Measurements from ENCODE around the gene FARS2.
"Not testable (repeated sequence)": the region's sequence is repeated elsewhere in the genome, so short reads cannot be mapped to it uniquely, and the experiment has no call there.

The FARS2 gene

DNA sequence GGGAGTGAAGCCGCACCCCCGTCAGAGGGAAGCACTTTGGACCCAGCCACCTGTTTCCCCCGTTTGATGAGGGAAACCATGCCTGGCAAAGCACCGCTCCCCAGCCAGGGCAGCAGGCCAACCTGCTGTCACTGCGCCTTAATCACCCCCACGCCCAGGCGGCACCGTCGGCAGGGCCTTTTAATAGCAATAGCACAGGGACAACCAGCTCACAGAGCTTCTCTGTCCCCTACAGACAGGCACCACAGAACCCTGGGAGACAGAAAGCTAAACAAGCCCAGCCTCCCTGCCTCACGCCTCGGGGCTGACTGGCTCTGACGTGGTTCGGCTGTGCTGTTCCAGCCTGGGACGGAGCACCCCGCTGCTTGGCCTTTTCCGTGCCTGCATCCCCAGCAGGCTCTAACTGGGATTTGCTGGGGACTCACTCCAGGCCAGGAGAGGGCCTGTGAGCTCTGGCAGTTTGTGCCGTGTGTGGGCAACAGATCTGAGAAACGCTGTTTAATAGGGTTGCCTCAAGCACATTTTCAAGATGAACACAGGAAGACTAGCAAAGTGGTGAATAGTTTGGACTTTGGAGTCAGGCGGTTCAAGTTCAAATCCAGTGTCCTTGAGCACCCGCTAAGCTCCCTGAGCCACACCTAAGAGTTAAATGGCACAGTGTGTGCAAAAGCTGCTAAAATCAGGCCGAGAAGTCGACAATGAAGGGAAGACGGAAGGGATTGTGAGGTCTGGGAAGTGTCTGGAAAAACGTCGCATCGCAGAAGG lies 521.7 kb downstream of the FARS2 start:
- TF ChIP-seq ZNF274 (IDR thresholded peaks at IDR 0.05; ENCODE audit: low read depth, low read length) = no peak
- H3K4me3 ChIP-seq (ENCODE audit: low read length) = no peak overlapping the region

DNA sequence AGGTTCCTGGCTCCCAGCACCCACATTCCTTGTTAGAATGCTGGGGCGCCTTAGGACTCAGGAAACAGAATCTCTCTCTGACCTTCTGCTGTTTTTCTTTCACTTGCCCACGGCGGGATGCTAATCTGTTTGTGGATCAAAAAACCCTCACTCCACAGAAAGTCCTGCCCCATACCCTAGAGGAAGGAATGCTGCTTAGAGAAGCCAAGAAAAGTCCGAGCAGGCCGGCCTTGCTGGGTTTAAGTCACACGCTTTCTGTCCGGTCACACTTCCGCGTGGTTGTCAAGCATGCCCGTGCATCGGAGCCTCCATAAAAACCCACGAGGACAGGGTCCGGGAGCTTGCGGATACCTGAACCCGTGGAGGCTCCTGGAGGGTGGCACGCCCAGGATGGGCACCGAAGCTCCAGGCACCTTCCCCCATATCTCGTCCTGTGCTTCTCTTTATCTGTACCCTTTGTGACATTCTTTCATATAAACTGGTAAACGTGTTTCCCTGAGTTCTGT lies 522.3 kb downstream of the FARS2 start:
- no peak overlapping the region for H3K4me3 ChIP-seq (ENCODE audit: low read length)
- TF ChIP-seq ZNF274 (IDR thresholded peaks at IDR 0.05; ENCODE audit: low read depth, low read length) = no peak

DNA sequence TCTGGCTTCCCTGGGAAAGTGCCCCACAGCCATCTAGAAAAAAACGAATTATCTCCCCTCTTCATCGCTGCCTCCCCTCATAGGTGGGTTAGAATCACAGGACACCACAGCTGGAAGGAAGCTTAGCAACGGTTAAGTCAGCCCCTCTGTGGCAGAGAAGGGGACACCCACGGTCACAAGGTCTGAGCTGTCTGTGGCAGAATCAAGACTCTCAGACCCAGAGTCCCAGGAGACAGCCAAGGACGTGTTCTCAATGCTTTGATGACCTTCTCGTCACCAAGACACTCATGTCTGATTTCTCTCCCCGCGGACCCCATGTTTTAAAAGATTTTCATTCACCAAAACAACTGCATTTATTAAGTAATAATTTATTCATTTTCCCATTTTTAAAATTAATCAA lies 523.9 kb downstream of the FARS2 start:
- no peak overlapping the region for H3K4me3 ChIP-seq (ENCODE audit: low read length)
- no peak for TF ChIP-seq ZNF274 (IDR thresholded peaks at IDR 0.05; ENCODE audit: low read depth, low read length)

DNA sequence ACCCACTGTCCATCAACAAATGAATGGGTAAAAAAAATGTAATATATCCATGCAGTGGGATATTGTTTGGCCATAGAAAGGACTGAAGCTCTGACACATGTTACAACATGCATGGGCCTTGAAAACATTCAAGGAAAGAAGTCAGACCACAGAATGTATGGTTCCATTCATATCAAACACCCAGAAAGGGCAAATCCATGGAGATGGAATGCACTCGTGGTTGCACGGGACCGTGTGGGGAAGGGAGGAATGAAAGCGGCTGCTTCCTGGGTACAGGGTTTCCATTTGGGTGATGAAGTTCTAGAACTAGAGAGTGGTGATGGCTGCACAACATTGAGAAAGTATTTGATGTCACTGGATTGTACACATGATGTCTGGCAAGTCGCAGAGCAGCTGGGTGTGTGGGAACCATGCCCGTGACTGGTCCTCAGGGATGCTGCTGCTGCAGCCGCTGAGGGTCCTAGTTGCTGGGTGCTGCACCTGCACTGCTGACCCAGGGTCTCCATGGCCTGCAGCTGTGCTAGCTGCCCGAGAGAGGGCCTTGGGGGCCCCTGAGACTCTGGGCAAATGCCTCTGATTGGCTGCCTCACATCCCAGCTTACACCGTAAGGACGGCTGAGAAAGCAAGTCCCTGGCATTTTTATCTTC lies 525.1 kb downstream of the FARS2 start:
- no peak for TF ChIP-seq ZNF274 (IDR thresholded peaks at IDR 0.05; ENCODE audit: low read depth, low read length)
- no peak overlapping the region for H3K4me3 ChIP-seq (ENCODE audit: low read length)

DNA sequence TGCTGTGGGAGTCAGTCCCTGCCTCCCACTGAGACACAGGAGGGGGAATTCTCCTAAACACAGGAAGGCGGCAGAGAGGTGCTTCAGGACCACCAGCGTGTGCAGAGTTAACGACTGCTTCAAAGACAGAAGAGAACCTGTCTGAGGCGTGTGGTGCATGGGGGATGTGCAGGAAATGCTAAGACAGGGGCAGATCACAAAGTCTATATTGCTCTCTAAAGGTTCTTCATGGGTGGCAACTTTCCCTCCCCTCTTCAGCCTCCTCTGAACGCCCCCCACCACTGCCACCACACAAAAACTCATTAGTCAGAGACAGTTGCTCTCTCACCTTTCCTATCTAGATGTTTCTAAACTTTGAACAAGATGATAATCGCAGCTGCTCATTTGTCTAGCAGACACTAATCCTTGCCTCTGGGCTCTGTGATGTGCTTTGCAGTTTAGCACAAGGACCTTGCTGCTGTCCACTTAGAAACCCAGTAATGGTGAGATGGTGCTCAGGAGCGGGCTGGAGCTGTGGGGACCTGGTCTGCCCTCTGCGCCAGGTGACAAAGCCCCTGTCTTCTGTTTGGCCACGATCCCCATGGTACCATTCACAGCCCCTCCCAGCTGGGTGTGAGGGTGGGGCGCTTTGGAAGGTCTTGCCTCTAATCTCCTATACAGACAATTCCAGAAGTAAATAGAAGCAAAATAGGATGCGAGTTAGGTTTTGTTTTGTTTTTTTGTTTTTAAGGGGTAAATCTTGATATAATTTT lies 525.8 kb downstream of the FARS2 start:
- no peak for TF ChIP-seq ZNF274 (IDR thresholded peaks at IDR 0.05; ENCODE audit: low read depth, low read length)
- no peak overlapping the region for H3K4me3 ChIP-seq (ENCODE audit: low read length)

DNA sequence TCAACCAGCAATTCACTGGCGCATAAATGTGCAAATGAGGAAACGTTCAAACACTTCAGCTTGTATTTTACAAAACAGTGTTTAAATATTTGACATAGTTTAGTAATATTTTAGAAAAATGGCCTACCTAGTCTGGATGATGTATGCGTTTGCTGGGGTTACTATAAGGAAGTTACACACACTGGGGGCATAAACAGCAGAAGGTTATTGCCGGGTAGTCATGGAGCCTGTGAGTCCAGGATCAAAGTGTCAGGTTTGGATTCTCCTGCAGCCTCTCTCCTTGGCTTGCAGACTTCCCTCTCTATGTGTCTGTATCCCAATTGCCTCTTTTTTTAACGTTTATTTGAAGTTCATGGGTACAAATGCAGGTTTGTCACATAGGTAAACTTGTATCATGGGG lies 528.1 kb downstream of the FARS2 start:
- not testable (repeated sequence) for H3K4me3 ChIP-seq (ENCODE audit: low read length)

DNA sequence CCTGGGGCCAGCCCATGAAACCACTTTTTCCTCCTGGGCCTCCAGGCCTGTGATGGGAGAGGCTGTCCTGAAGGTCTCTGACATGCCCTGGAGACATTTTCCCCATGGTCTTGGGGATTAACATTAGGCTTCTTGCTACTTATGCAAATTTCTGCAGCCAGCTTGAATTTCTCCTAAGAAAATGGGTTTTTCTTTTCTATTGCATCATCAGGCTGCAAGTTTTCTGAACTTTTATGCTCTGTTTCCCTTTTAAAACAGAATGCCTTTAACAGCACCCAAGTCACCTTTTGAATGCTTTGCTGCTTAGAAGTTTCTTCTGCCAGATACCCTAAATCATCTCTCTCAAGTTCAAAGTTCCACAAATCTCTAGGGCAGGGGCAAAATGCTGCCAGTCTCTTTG lies 535.2 kb downstream of the FARS2 start:
- not testable (repeated sequence) for H3K4me3 ChIP-seq (ENCODE audit: low read length)

DNA sequence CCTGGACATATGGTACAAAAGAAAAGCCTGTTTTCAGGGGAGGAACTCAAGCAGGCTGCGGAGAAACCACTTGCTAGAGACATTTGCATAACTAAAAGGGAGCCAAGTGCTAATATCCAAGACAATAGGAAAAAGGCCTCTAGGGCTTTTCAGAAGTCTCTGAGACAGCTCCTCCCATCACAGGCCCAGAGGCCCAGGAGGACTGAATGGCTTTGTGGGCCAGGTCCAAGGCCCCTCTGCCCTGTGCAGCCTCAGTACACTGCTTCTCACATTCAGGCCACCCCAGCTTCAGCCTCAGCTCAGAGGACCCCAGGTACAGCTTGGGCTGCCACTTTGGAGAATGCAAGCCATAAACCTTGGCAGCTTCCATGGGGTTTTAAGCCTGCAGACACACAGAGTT lies 545.1 kb downstream of the FARS2 start:
- H3K4me3 ChIP-seq (ENCODE audit: low read length) = not testable (repeated sequence)

DNA sequence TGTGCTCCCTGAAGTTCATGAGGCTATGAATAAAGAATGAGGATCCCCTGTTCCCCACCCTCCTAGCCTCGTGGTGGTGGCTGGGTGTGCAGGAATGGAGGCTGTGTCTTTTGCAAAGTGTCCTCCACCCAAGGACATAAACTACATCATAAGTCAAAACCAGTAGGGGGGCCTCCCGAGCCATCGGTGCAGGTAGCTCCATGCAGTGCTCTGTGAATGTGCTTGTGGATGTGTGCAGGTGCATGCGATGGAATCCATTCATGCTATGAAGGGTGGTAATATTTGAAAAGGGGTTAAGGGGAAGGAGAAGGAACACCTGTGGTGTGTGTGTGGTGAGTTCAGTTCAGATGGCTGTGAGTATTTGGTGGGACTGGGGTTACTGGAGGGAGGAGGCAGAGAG lies 548.1 kb downstream of the FARS2 start:
- H3K4me3 ChIP-seq (ENCODE audit: low read length) = no peak overlapping the region
- TF ChIP-seq ZNF274 (IDR thresholded peaks at IDR 0.05; ENCODE audit: low read depth, low read length) = no peak

DNA sequence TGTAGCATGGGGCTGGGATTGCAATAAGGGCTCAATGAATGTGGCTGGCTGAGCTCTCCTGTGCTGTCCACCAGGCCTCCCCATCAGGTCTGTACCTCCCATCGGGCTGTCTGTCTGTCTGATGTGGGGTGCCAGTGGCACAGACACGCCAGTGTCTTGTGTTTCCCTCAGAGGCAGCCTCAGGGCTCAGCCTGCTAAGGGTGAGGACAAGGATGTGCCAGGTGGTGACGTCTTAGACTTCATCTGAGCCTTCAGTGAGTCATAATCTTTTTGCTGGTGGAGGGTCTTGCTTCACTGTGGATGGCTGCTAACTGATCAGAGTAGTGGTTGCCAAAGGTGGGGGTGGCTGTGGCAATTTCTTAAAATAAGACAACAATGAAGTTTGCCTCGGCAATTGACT lies 550.7 kb downstream of the FARS2 start:
- no peak for TF ChIP-seq ZNF274 (IDR thresholded peaks at IDR 0.05; ENCODE audit: low read depth, low read length)

DNA sequence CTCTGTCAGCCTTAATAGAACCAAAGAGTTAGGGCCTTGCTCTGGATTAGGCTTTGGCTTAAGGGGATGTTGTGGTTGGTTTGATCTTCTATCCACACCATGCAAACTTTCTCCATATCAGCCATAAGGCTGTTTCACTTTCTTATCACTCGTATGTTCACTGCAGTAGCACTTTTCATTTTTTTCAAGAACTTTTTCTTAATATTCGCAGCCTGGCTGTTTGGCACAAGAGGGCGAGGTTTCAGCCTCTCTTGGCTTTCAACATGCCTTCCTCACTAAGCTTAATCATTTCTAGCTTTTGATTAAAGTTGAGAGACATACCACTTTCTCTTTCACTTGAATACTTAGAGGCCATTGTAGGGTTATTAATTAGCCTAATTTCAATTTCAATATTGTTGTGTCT lies 552.3 kb downstream of the FARS2 start:
- TF ChIP-seq ZNF274 (IDR thresholded peaks at IDR 0.05; ENCODE audit: low read depth, low read length) = no peak
- no peak overlapping the region for H3K4me3 ChIP-seq (ENCODE audit: low read length)

More for the DNA sequence above, 550.7 kb downstream of the FARS2 start:
- no peak overlapping the region for H3K4me3 ChIP-seq (ENCODE audit: low read length)

DNA sequence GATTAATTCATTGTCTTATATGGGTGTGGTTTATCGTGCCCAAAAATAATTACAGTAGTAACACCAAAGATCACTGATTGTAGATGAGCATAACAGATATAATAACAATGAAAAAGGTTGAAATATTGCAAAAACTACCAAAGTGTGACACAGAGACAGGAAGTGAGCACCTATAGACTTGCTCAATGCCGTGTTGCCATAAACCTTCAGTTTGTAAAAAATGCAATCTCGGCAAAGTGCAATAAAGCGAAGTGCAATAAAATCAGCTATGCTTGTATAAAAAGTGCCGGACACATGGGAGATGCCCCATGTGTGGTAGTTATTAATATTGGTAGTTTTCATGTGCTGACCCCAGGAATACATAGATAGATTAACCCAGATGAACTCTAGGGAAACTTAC lies 552.8 kb downstream of the FARS2 start:
- TF ChIP-seq ZNF274 (IDR thresholded peaks at IDR 0.05; ENCODE audit: low read depth, low read length) = no peak
- no peak overlapping the region for H3K4me3 ChIP-seq (ENCODE audit: low read length)

DNA sequence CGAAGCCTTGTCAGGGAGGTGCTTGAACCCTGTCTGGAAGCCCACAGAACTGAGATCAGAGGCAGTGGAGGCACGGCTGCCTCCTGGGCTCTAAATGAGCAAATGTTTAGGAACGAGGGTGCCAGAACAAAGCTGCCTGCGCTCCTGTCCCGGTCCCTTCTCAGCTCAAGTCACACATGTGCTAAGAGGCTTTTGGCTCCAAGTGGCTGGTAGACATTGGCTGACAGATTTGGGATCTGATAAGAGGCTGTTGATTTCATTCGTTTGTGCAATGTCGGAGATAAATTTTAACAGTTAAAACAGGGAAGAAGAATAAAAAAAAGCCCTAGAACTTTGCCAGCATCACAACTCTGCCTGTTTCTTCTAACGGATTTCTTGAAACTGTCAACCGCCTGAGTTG lies 553.6 kb downstream of the FARS2 start:
- TF ChIP-seq ZNF274 (IDR thresholded peaks at IDR 0.05; ENCODE audit: low read depth, low read length) = no peak

DNA sequence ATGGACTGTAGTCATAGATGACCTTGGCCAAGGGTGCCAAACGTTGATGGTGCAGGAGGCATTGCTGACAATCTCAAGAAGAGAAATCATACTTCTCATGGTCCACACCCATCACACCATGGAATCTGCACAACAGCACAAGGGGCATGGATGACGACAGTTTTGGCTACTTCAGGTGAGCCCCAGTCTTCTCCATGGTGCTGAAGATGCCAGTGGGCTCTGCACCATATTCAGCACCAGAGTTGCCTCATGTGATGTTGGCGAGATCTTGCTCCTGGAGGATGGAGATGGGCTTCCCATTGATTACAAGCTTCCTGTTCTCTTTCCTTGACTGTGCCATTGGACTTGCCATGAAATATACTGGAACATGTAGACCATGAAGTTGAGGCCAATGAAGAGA lies 556.6 kb downstream of the FARS2 start:
- H3K4me3 ChIP-seq (ENCODE audit: low read length) = no peak overlapping the region
- no peak for TF ChIP-seq ZNF274 (IDR thresholded peaks at IDR 0.05; ENCODE audit: low read depth, low read length)

More for the DNA sequence above, 553.6 kb downstream of the FARS2 start:
- H3K4me3 ChIP-seq (ENCODE audit: low read length) = no peak overlapping the region

DNA sequence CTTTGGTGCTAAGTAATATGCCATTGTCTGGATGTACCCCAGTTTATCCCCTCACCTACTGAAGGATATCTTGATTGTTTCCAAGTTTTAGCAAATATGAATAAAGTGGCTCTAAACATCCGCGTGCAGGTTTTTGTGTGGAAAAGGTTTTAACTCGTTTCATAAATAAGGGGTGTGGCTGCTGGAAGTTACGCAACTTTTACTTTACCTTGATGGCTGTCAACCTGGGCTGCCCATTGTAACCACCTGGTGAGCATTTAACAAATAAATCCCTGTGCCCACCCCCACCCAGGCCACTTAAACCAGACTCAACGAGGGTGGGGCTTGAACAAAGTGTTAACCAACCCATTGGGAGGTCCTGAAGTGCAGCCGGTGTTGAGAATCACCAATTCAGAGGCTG lies 557.6 kb downstream of the FARS2 start:
- TF ChIP-seq ZNF274 (IDR thresholded peaks at IDR 0.05; ENCODE audit: low read depth, low read length) = no peak
- no peak overlapping the region for H3K4me3 ChIP-seq (ENCODE audit: low read length)
